GM18499 (cell line): ENCODE data around the gene ARL14EP.

ENCODE experiments used
- ATAC-seq: cut with Tn5 transposase; IDR thresholded peaks from one replicate; pipeline ENCODE4 v1.9.1; 2021; ENCODE audit warnings: moderate number of reproducible peaks; ENCODE audit not compliant: insufficient read depth, unreplicated experiment

ARL14EP gene

GRCh38 chr11:30368394-30368793, 45.5 kb downstream of the ARL14EP start:
- ATAC-seq, result no peak

GRCh38 chr11:30370164-30370563, 47.3 kb downstream of the ARL14EP start:
- no peak for ATAC-seq

GRCh38 chr11:30377347-30377746, 54.4 kb downstream of the ARL14EP start:
- no peak for ATAC-seq

GRCh38 chr11:30380846-30381245, 57.9 kb downstream of the ARL14EP start:
- no peak for ATAC-seq

- ATAC-seq, result no peak
These were observed 59.0 kb downstream of the ARL14EP start for GRCh38 chr11:30381879-30382278.
